Stimulated activated CD4-positive, alpha-beta T cell treated with anti-CD3 and anti-CD28 coated beads, Interleukin-4, amount 100 ng/mL, for 1 hour (primary cell): Measurements from ENCODE around the gene PRKD2.
A peak's percentile ranks its signal among the peaks of the same experiment; 100 is the strongest.
"Not testable (repeated sequence)": the region's sequence is repeated elsewhere in the genome, so short reads cannot be mapped to it uniquely, and the experiment has no call there.

ENCODE experiments used
- DNase-seq: peaks from one replicate; pipeline ENCODE4 v3.0.0-alpha.2; 2020

PRKD2 gene

GRCh38 chr19:46628970-46629369 lies 87.9 kb downstream of the PRKD2 start:
- not testable (repeated sequence) for DNase-seq

DNA sequence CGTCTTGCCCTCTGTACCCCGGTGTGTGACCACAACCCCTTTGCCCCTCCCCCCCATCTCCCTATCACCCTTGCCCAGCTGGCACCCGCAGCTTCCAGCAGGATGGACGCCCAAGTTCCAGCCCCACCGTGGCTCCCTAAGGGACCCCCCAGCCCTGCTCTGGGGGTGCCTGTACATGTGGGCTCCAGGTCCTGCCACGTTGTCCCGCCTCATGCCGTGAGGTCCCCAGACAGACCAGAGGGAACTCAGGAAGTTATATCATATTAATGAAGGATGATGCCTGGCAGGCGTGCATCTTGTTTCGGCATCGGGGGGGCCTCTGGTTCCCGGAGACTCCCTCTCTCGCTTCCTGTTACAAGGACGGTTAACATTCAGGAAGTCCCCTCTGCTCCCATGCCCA lies 90.5 kb downstream of the PRKD2 start:
- no peak for DNase-seq

DNA sequence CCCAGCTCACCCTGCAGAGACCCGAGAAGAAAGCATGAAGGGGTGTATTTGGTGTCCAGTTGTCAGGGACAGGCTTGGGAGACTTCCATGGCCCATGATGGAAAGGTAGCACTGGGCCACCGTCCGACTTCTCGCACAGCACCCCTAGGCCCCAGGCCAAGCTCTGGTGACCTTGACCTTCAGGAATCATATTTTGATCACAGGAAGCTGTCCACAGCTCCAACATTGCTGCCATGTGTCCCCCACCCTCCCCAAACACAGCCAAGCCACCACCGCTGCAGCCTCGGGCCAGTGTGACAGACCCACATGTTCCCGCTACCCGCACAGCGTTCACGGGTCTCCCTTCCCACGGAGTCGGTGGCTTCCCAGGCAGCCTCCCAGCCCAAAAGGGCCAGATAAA lies 91.2 kb downstream of the PRKD2 start:
- no peak for DNase-seq

DNA sequence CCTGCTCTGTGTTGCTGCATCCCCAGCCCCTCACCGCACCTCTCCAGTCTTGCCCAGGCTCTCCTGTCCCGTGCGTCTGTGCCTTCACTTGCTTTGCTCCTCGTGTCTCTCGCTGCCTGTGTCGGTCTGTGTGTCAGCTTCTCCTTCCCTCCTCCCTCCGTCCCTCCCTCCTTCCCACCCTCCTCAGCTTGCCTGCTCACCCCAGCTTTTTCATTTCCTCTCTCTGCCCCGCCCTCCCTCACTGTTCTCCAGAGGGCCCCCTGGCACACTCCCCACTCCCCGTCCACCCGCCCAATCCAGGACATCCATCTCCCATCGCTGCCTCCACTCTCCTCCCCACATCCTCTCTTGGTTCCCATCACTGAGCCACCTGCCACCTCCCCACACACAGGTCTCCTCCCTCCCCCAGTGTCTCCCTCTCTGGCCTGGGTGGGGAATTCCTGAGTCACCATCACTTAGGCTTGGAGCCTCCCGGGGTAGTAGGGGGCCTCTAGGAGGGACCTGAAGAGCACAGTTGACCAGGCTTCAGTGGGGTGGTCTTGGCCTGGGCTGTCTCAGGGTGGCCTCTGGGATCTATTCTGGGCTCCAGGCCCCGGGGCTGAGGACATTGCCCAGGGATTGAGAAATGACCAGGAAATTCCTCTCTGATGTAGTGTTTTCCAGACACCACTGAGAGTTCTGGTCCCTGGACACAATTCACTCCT lies 91.8 kb downstream of the PRKD2 start, which contains the start of gene PTGIR:
PTGIR (minus strand) TSS at position 132 of the 704 bp plus-strand sequence. CDS start 864 bp downstream, outside the sequence.
- DNase-seq: peak; percentile 31
